ENCODE measurements around the gene WWOX. TPM values are rescaled to one million over a fixed set of nuclear protein-coding genes. Genes with fewer than 3 reads are reported as not detected.

The WWOX gene
- total RNA-seq, 2 experiments from 2014 or later: 19.1 to 23.7 TPM

GRCh38 chr16:78290395-78290794, 190.9 kb downstream of the WWOX start:
- POLR2A ChIA-PET: no interaction called here
- H3K4me1 Mint-ChIP-seq (ENCODE audit: low read depth): no peaks in the 10 kb centered on the region
- TF ChIP-seq CTCF (IDR thresholded peaks at IDR 0.05): no peak
- no peak overlapping the region for H3K4me3 Mint-ChIP-seq
- DNase-seq (no peak), ATAC-seq (no peak)
- H3K27ac Mint-ChIP-seq: no peak overlapping the region
- H3K36me3 Mint-ChIP-seq (ENCODE audit: low read depth): peaks cover 1% of the 10 kb centered on the region
- CTCF ChIA-PET: no interaction called here
- H3K27me3 Mint-ChIP-seq: no peaks in the 10 kb centered on the region
- H3K9me3 Mint-ChIP-seq: no peaks in the 10 kb centered on the region
- intact Hi-C loops (cut with micrococcal nuclease): no loop called here

DNA sequence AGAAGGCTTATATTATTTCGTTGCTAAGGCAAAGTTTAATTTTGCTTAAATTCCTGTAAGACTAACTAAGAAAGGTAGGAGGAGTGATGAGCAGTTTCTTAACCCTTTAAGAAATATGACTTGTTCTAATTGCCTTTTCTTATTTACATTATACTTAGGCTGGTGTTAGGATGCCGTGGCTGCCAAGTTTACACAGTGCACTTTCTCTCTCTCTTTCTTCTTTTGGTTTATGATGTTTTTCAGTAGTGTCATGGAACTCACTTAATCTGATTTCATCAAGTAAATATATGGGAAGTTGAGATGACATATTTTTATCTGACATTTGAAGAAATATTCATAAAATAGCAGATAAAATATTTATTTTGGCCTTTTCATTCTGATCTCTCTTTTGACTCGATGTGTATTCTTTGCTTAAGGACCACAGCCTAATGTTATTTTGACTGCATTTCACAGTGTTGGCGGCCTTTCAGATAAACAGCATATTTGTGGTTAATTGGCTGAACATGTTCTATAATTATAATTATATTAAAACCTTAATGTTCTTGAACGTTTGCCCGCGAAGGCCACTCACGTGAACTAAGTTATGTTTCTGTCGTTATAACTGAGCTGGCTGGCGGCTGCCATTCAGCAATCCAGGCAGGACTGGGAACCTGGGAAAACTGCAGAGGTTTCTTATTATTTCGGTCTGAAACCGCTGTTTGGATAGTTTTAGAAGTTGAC, 191.6 kb downstream of the WWOX start:
- CTCF ChIA-PET: no interaction called here
- H3K36me3 Mint-ChIP-seq (ENCODE audit: low read depth): peaks cover 1% of the 10 kb centered on the region
- no peak overlapping the region for H3K4me3 Mint-ChIP-seq
- POLR2A ChIA-PET: no interaction called here
- intact Hi-C loops (cut with micrococcal nuclease): no loop called here
- no peaks in the 10 kb centered on the region for H3K9me3 Mint-ChIP-seq
- no peaks in the 10 kb centered on the region for H3K4me1 Mint-ChIP-seq (ENCODE audit: low read depth)
- no peaks in the 10 kb centered on the region for H3K27me3 Mint-ChIP-seq
- DNase-seq (no peak), ATAC-seq (no peak)
- no peak for TF ChIP-seq CTCF (IDR thresholded peaks at IDR 0.05)
- H3K27ac Mint-ChIP-seq: no peak overlapping the region

- POLR2A ChIA-PET: no interaction called here
- CTCF ChIA-PET: no interaction called here
- intact Hi-C loops (cut with micrococcal nuclease): no loop called here
- Mint-ChIP-seq H3K4me3 (no peak overlapping the region), H3K27ac (no peak overlapping the region), H3K36me3 (ENCODE audit: low read depth) (peaks cover 1% of the 10 kb centered on the region), H3K27me3 (no peaks in the 10 kb centered on the region), H3K9me3 (no peaks in the 10 kb centered on the region), H3K4me1 (ENCODE audit: low read depth) (no peaks in the 10 kb centered on the region)
- ATAC-seq (no peak), DNase-seq (no peak)
- TF ChIP-seq CTCF (IDR thresholded peaks at IDR 0.05): no peak
Observed at GRCh38 chr16:78291604-78292003, 192.2 kb downstream of the WWOX start.

DNA sequence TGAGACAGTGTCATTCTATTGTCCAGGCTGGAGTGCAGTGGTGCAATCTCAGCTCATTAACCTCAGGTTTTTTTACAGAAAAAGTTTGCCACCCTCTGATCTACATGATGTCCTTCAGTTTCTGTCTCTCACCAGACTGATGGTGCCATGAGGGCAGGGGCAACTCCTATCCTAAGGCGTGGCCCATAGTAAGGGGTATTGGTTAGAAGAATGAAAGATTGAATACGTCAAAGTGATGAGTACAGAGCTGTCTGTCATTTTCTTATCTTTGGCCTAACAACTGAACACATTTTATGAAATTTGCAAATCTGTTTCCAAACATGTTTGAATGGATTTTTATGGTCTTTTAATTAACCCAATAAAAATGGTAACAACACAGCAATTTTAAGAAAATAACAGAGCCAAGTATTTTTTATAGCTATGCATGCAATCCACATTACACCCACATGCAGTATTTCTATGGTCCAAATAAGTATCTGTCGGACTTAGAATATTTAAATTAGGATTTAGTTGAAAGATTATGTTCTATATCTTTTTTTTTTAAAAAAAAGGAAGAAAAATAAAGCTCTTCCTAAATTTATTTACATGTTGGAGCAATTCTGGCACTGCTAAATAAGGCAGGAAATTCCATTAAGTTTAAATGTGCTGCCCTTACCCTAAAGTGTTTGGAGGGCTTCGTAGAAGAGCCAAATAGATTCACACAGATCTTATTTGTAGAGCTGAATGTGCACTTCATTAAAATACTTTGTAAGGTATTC, 192.8 kb downstream of the WWOX start:
- CTCF ChIA-PET: no interaction called here
- DNase-seq (no peak), ATAC-seq (no peak)
- no peak overlapping the region for H3K4me3 Mint-ChIP-seq
- H3K4me1 Mint-ChIP-seq (ENCODE audit: low read depth): no peaks in the 10 kb centered on the region
- H3K9me3 Mint-ChIP-seq: no peaks in the 10 kb centered on the region
- H3K27ac Mint-ChIP-seq: no peak overlapping the region
- intact Hi-C loops (cut with micrococcal nuclease): no loop called here
- peaks cover 3% of the 10 kb centered on the region for H3K36me3 Mint-ChIP-seq (ENCODE audit: low read depth)
- POLR2A ChIA-PET: no interaction called here
- no peak for TF ChIP-seq CTCF (IDR thresholded peaks at IDR 0.05)
- H3K27me3 Mint-ChIP-seq: no peaks in the 10 kb centered on the region

DNA sequence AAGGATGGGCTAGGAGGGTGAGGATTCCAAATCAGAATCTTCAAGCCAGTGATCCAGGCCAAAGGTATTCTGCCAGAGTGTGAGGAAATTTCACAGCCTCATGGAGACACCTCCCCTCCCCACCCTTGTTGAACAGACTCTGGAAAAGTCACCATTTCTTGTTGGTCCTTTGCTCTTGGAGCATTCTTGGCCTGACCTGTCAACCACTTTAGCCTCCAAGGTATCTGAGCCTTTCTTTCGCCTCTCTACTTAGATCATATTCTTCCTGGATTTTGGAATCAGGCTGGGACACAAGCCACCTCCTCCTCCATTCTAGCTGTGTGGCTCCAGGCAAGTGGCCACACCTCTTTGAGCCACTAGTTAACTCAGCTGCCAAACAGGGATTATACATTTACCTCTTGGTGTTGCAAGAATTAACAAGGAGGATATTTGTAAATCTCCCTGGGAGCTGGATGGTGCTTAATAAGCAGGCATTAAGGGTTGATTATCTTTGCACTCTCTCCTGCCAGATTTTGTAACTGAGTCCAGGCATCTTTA, 193.5 kb downstream of the WWOX start:
- Mint-ChIP-seq H3K36me3 (ENCODE audit: low read depth) (peaks cover 4% of the 10 kb centered on the region), H3K27ac (no peak overlapping the region), H3K9me3 (peaks cover 1% of the 10 kb centered on the region), H3K4me1 (ENCODE audit: low read depth) (no peaks in the 10 kb centered on the region), H3K27me3 (no peaks in the 10 kb centered on the region), H3K4me3 (no peak overlapping the region)
- POLR2A ChIA-PET: no interaction called here
- TF ChIP-seq CTCF (IDR thresholded peaks at IDR 0.05): no peak
- intact Hi-C loops (cut with micrococcal nuclease): no loop called here
- ATAC-seq: no peak
- DNase-seq: no peak
- CTCF ChIA-PET: no interaction called here

Data from activated CD8-positive, alpha-beta T cell treated with anti-CD3 and anti-CD28 coated beads for 36 hours (primary cell).